ENCODE measurements around the gene DCDC2B. TPM values are rescaled to one million over a fixed set of nuclear protein-coding genes. Genes with fewer than 3 reads are reported as not detected.

Gene DCDC2B
- total and polyA plus RNA-seq, 2 of the 13 experiments (the other 11 are each of a cell fraction or from before 2014, with no cell fraction given): not detected

DNA sequence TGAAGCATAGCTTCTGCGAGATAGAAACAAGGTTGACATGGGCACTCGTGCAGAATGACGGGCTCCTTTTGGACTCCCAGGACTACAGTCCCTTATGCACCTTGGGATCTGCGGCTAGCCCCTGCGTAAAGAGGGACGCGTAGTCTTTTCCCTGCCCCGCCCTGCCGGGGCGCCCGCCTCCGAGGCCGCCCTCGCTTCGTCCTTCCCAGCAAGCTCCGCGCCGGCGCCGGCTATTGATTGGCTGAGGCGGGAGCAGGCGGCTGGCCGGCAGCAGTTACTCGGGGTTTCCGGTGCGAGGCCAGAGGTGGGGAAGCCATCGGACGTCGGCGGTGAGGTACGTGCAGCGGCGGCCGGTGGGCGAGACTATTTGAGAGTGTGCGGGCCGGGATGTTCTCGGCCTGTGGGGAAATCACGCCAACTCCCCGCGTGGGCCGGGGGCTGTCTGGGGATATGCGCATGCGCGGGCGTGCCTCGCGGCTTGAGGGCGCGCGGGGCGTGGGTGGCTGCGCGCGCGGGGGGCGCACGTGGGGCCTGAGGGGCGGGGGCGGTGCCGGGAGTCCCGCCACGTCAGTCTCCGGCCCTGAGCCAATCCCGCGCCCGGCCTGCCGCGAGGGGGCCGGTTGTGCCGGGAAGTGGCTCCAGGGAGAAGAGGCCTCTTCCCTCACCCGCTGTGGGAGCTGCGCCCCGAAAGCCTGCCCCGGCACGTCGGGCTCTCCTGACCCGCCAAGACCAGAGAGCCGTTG, 29.3 kb upstream of the DCDC2B start, which contains the start of gene TXLNA (continued):
- TF ChIP-seq, protein P1, sequence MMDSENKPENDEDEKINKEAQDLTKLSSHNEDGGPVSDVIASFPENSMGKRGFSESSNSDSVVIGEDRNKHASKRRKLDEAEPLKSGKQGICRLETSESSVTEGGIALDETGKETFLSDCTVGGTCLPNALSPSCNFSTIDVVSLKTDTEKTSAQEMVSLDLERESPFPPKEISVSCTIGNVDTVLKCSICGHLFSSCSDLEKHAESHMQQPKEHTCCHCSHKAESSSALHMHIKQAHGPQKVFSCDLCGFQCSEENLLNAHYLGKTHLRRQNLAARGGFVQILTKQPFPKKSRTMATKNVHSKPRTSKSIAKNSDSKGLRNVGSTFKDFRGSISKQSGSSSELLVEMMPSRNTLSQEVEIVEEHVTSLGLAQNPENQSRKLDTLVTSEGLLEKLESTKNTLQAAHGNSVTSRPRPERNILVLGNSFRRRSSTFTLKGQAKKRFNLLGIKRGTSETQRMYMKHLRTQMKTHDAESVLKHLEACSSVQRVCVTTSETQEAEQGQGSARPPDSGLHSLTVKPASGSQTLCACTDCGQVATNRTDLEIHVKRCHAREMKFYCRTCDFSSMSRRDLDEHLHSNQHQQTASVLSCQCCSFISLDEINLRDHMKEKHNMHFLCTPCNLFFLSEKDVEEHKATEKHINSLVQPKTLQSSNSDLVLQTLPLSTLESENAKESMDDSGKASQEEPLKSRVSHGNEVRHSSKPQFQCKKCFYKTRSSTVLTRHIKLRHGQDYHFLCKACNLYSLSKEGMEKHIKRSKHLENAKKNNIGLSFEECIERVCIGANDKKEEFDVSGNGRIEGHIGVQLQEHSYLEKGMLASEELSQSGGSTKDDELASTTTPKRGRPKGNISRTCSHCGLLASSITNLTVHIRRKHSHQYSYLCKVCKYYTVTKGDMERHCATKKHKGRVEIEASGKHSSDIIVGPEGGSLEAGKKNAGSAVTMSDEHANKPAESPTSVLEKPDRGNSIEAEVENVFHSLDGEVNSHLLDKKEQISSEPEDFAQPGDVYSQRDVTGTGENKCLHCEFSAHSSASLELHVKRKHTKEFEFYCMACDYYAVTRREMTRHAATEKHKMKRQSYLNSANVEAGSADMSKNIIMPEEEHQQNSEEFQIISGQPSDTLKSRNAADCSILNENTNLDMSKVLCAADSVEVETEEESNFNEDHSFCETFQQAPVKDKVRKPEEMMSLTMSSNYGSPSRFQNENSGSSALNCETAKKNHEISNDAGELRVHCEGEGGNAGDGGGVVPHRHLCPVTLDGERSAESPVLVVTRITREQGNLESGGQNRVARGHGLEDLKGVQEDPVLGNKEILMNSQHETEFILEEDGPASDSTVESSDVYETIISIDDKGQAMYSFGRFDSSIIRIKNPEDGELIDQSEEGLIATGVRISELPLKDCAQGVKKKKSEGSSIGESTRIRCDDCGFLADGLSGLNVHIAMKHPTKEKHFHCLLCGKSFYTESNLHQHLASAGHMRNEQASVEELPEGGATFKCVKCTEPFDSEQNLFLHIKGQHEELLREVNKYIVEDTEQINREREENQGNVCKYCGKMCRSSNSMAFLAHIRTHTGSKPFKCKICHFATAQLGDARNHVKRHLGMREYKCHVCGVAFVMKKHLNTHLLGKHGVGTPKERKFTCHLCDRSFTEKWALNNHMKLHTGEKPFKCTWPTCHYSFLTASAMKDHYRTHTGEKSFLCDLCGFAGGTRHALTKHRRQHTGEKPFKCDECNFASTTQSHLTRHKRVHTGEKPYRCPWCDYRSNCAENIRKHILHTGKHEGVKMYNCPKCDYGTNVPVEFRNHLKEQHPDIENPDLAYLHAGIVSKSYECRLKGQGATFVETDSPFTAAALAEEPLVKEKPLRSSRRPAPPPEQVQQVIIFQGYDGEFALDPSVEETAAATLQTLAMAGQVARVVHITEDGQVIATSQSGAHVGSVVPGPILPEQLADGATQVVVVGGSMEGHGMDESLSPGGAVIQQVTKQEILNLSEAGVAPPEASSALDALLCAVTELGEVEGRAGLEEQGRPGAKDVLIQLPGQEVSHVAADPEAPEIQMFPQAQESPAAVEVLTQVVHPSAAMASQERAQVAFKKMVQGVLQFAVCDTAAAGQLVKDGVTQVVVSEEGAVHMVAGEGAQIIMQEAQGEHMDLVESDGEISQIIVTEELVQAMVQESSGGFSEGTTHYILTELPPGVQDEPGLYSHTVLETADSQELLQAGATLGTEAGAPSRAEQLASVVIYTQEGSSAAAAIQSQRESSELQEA (CRISPR knock-in tag; IDR thresholded peaks at IDR 0.05; ENCODE audit: not compliant biosample characterization): peak; percentile 62
- TF ChIP-seq KLF6 (CRISPR knock-in tag; IDR thresholded peaks at IDR 0.05): peak; percentile 95
- TF ChIP-seq TERF1 (CRISPR knock-in tag; IDR thresholded peaks at IDR 0.05): no peak
- peak; percentile 96 for TF ChIP-seq CREB3 (CRISPR knock-in tag; IDR thresholded peaks at IDR 0.05)
- TF ChIP-seq ATRX (CRISPR knock-in tag; IDR thresholded peaks at IDR 0.05; ENCODE audit: borderline replicate concordance): no peak
- TF ChIP-seq, protein P2, sequence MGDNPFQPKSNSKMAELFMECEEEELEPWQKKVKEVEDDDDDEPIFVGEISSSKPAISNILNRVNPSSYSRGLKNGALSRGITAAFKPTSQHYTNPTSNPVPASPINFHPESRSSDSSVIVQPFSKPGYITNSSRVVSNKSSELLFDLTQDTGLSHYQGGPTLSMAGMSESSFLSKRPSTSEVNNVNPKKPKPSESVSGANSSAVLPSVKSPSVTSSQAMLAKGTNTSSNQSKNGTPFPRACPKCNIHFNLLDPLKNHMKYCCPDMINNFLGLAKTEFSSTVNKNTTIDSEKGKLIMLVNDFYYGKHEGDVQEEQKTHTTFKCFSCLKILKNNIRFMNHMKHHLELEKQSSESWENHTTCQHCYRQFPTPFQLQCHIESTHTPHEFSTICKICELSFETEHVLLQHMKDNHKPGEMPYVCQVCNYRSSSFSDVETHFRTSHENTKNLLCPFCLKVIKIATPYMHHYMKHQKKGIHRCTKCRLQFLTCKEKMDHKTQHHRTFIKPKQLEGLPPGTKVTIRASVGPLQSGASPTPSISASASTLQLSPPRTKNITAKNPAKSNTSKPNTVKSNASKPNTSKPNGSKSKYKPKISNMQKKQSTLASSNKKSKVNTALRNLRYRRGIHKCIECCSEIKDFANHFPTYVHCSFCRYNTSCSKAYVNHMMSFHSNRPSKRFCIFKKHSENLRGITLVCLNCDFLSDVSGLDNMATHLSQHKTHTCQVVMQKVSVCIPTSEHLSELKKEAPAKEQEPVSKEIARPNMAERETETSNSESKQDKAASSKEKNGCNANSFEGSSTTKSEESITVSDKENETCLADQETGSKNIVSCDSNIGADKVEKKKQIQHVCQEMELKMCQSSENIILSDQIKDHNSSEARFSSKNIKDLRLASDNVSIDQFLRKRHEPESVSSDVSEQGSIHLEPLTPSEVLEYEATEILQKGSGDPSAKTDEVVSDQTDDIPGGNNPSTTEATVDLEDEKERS (CRISPR knock-in tag; IDR thresholded peaks at IDR 0.05): peak; percentile 74
- no peak; the same call in 1 of the 2 replicates for TF ChIP-seq ZFYVE20 (CRISPR knock-in tag; IDR thresholded peaks at IDR 0.05; ENCODE audit: borderline replicate concordance, low read depth)
- TF ChIP-seq NFYB (CRISPR knock-in tag; IDR thresholded peaks at IDR 0.05): peak; percentile 90
- TF ChIP-seq HNF4G (IDR thresholded peaks at IDR 0.05; ENCODE audit: borderline replicate concordance, low read depth, low read length): no peak
- no peak; the same call in none of the 2 replicates for TF ChIP-seq HNF4G (CRISPR knock-in tag; IDR thresholded peaks at IDR 0.05; ENCODE audit: borderline replicate concordance, low read depth)
- peak; percentile 32; the same call in 1 of the 2 replicates for TF ChIP-seq ZSCAN29 (CRISPR knock-in tag; conservative IDR thresholded peaks at IDR 0.05)
- TF ChIP-seq, protein P3, sequence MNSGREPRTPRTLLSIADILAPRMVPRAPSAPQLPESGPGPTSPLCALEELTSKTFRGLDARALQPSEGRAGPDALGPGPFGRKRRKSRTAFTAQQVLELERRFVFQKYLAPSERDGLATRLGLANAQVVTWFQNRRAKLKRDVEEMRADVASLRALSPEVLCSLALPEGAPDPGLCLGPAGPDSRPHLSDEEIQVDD (CRISPR knock-in tag; IDR thresholded peaks at IDR 0.05; ENCODE audit: borderline replicate concordance): 0 out of 2 replicates have a peak, but pooled peaks have one; percentile 73
